ENCODE measurements around the gene TMEM61.

The TMEM61 gene

DNA sequence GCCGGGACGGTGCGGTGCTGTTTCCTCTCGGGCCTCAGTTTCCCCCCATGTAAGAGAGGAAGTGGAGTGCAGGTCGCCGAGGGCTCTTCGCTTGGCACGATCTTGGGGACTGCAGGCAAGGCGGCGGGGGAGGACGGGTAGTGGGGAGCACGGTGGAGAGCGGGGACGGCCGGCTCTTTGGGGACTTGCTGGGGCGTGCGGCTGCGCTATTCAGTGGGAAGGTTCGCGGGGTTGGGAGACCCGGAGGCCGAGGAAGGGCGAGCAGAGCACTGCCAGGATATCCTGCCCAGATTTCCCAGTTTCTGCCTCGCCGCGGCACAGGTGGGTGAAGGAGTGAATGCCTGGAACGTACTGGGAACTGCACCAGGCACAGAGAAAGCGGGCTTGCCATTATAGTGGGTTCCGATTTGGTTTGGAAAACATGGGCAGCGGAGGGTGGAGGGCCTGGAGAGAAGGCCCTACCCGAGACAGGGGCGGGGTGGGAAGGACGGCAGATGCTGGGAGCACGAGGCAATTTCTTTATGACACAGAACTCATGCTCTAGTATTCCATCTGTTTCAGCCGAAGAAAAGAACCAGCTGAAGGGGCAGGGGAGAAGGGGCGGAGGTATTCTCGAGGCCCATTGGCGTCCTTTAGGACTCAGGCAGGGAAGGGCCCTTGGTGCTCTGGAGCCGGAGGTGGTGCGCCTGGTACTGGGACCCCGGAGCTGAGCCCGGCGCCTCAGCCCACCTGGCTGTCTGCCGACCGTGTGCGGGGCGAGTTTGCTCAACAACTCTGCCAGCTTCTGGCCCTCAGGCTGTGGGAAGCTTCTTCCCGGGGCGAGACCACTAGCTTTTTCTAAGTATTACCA is 59.9 kb downstream of the TMEM61 start:
- no peak for DNase-seq

- DNase-seq = no peak
Measured at GRCh38 chr1:55040933-55041494, 60.6 kb downstream of the TMEM61 start.

- no peak for DNase-seq
Measured at GRCh38 chr1:55041613-55042012, 61.2 kb downstream of the TMEM61 start.

All from stimulated activated CD4-positive, alpha-beta T cell treated with anti-CD3 and anti-CD28 coated beads, Interleukin-4, amount 100 ng/mL, for 4 hours (primary cell).